ENCODE results near the gene LETM1.

LETM1 gene

GRCh38 chr4:1779588-1780382 is 76.2 kb downstream of the LETM1 start:
- peak in 6 of 51 donors; percentile 26 to 34 (median 27) for DNase-seq

- peak in 4 of 51 donors; percentile 21 to 32 (median 27) for DNase-seq
These were observed 77.1 kb downstream of the LETM1 start for GRCh38 chr4:1778642-1779392.

- DNase-seq, result peak in 36 of 51 donors; percentile 21 to 84 (median 63)
These were observed 77.9 kb downstream of the LETM1 start for GRCh38 chr4:1777822-1778641.

- DNase-seq, result peak in 14 of 51 donors; percentile 12 to 58 (median 28)
These were observed 79.3 kb downstream of the LETM1 start for GRCh38 chr4:1776521-1777161.

DNA sequence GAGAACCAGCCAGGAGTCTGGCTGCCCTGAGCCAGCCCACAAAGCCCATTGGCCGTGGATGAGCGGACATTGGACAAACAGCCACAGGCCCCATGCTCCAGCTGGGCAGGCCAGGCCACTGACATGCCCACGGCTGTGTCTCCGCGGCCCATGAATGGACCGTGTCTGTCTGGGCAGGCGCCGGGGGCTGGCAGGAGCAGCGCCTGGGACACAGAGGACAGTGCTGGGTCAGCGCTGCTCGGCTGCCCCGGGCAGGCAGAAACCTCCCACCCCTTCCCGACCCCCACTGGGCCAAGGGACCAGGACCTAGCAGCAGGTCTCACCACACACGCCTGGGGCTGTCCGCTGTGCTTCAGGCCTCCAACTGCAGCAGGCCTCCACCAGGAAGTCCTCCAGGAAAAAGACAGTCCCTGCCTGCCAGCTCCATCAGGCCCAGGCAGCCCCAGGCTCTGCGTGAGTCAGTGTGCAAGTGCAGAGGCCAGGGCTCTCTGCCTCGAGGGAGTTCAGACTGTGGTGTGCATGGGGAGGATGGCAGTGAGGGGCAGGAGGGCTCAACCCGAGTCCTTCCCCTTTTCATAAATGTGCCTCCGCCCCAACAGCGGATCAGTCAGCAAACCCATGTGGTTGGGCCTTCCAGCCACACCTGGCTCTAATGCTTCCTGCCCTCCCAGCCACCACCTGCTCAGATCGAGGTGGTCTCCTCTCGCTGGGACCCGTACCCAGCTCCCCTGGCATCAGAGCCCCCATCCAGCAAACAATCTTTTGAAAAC is 80.0 kb downstream of the LETM1 start:
- DNase-seq, result peak in 40 of 51 donors; percentile 16 to 89 (median 68)

DNA sequence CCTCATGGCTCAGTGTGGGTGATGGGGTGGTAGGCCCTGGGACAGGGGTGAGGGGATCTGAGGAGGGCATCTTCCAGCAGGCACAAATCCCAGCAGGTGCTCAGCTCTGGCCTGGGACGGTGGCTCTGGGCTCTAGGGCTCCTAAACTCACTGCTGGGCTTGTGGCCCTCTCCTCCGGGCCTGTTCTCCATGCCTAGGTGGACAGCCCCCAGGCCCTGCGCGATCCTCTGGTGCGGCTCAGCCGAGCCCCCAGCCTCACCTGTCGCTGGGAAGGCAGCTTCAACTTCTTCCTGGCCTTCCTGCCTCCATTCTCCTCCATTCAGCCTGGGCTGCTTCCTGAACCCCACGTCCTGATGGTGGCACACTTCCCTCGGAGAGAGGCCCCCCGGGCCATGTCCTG is 82.2 kb downstream of the LETM1 start:
- DNase-seq, result no peak

- DNase-seq, result no peak
These were observed 83.0 kb downstream of the LETM1 start for GRCh38 chr4:1772853-1773538.

DNA sequence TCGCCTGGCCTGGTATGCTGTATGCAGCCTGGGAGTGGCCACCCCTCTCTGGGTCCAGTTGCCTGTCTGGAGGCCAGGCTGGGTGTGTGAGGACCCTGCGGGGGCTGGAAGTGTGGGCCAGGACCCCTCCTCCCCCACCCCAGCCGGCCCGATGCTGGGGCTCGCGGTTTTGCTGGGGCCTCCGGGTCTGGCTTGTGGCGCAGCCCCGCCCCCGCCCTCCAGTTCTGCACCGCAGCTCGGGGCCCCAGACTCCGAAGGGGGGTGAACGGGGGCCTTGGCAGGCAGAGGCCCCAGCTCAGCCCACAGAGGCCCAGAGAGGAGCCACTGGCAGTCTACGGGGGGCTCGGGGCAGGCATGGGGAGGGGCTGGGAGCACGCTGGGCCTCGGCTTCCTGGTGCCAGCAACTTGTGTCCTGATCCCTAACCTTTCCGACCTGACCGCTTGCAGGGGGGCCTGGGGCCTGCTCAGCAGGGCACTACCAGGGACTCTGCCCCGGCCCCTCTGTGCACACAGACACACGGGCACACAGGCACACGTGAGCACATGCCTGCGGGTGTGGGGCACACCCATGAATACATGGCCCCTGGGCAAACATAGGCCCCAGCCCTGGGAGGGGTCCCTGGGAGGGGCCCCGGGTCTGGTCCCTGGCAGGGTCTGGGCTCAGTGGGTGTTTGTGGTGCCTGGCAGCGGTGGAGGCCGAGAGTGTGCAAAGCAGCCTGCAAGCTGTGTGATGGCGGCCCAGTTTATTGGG is 84.2 kb downstream of the LETM1 start:
- DNase-seq, result peak in 2 of 51 donors; percentile 10 to 33

- DNase-seq, result no peak
These were observed 85.1 kb downstream of the LETM1 start for GRCh38 chr4:1770791-1771231.

DNA sequence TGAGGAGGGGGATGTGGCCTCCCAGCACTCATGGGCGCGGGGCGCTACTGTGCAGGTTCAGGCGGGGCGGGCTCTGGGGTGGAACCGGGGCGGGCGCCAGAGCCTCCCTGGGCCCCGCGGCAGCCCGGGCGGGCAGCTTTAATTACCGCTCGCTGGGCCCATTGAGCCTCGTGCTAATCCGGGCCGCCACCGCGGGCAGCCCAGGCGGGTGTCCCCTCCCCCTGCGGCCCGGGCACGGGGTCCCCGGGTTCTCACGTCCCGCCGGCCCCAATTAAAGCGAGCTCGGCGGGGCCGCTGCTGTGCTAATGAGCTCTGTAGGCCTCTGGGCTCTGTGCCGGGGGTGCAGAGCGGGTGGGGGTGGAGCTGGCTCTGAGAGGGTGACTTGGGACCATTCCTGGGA is 85.7 kb downstream of the LETM1 start:
- peak in 20 of 51 donors; percentile 32 to 75 (median 58) for DNase-seq

GRCh38 chr4:1769692-1770091 is 86.3 kb downstream of the LETM1 start:
- DNase-seq, result no peak

- DNase-seq, result no peak
These were observed 87.5 kb downstream of the LETM1 start for GRCh38 chr4:1768367-1769034.

GRCh38 chr4:1767770-1768366 is 88.1 kb downstream of the LETM1 start:
- DNase-seq, result peak in 1 of 51 donors; percentile 20

- DNase-seq, result peak in 18 of 51 donors; percentile 26 to 56 (median 44)
These were observed 88.7 kb downstream of the LETM1 start for GRCh38 chr4:1767061-1767769.

- peak in 9 of 51 donors; percentile 15 to 38 (median 25) for DNase-seq
These were observed 89.6 kb downstream of the LETM1 start for GRCh38 chr4:1766106-1767060.

Data from hypothalamus (tissue), 51 donors.